ENCODE data around the gene OCA2.

Gene OCA2

DNA sequence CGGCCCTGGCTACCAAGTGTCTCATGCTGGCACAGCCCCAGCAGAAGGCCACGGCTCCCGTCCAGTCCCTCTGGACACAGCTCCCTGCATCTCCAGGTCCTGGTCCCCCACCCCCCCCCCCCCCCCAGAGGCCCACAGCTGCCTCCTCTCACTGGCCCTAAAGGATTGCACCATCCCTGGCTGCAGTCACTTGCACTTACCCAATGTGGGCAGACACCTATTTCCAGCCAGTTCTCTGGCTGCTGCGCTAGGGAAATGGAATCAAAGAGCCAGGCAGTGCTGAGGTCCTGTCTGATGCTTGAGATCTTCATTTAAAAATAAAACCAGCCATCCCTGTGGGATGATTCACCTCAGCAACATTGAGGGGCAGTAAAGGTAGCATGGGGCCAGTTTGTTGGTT, 346.4 kb downstream of the OCA2 start:
- H3K4me3 ChIP-seq (ENCODE audit: low read depth, low read length), result no peak overlapping the region
- DNase-seq (ENCODE audit: low read depth, low spot score), result no peak
- TF ChIP-seq, protein P1, sequence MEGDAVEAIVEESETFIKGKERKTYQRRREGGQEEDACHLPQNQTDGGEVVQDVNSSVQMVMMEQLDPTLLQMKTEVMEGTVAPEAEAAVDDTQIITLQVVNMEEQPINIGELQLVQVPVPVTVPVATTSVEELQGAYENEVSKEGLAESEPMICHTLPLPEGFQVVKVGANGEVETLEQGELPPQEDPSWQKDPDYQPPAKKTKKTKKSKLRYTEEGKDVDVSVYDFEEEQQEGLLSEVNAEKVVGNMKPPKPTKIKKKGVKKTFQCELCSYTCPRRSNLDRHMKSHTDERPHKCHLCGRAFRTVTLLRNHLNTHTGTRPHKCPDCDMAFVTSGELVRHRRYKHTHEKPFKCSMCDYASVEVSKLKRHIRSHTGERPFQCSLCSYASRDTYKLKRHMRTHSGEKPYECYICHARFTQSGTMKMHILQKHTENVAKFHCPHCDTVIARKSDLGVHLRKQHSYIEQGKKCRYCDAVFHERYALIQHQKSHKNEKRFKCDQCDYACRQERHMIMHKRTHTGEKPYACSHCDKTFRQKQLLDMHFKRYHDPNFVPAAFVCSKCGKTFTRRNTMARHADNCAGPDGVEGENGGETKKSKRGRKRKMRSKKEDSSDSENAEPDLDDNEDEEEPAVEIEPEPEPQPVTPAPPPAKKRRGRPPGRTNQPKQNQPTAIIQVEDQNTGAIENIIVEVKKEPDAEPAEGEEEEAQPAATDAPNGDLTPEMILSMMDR (IDR thresholded peaks at IDR 0.05; ENCODE audit: low read depth, low read length), result no peak
- in situ Hi-C loops (cut with HindIII; ENCODE audit: low sequenced_read_pairs), result no loop called here

DNA sequence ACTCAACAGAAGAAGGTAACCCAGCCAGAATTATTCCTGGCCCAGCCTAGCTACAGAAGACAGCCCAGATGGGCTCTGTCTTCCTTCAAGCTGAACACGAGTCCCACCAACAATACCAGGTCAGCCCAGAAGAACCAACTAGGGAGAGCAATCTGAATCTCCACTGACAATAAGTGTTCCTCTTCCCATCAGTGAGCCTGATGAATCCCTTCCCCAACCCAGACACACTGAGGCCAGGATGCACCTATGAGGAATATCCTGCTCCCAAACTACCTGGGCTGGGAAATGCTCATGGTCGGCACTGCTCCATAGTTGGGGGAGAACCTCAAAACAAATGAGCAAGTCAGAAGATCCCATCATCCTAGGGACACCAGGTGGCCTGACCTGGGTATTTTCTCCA, 351.1 kb downstream of the OCA2 start:
- H3K4me3 ChIP-seq (ENCODE audit: low read depth, low read length), result no peak overlapping the region
- DNase-seq (ENCODE audit: low read depth, low spot score), result no peak
- TF ChIP-seq, protein P1 (IDR thresholded peaks at IDR 0.05; ENCODE audit: low read depth, low read length), result no peak
- in situ Hi-C loops (cut with HindIII; ENCODE audit: low sequenced_read_pairs), result no loop called here

DNA sequence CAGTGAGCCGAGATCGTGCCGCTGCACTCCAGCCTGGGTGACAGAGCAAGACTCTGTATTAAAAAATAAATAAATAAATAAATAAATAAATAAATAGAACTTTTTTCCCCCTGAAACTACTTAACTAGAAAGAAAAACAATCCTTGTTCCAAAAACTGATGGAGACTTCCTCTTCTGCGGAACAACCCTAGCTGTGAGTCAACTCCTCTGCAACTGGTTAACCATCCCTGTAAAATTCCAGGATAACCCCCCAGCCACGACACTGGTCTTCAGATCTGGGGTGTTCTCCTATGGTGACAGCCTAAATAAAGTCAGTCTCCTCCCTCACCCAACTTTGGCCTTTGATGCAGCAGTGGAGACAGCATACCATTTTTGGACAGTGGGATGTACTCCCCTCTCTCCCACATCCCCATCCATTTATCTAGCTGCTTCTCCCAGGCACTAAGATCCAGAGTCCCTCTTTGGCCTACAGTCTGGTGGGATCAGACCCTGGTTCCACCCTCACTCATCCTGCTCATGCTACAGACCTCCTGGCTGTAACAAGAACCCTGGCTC, 352.6 kb downstream of the OCA2 start:
- TF ChIP-seq, protein P1 (IDR thresholded peaks at IDR 0.05; ENCODE audit: low read depth, low read length), result no peak
- in situ Hi-C loops (cut with HindIII; ENCODE audit: low sequenced_read_pairs), result no loop called here
- peak; percentile 36 for DNase-seq (ENCODE audit: low read depth, low spot score)
- no peak overlapping the region for H3K4me3 ChIP-seq (ENCODE audit: low read depth, low read length)

DNA sequence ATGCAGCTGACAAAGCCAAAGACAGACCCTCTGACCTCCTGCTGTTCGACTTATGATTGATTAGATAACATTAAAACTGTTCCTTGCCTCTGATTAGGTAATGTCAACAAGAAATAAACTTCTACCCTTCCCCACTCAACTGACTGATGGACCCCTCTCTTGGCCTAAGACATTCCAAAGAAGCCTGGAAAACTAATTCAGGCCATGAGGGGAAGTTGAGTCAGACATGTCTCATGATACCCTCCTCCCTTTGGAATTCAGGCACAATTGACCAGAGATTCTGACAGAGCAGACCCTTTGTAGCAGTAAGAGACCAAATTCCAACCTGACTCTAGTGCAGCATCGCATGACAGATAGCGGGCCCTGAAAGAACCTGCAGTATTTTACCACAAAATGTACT, 354.5 kb downstream of the OCA2 start:
- in situ Hi-C loops (cut with HindIII; ENCODE audit: low sequenced_read_pairs), result no loop called here
- TF ChIP-seq, protein P1 (IDR thresholded peaks at IDR 0.05; ENCODE audit: low read depth, low read length), result no peak
- H3K4me3 ChIP-seq (ENCODE audit: low read depth, low read length), result no peak overlapping the region
- peak; percentile 73 for DNase-seq (ENCODE audit: low read depth, low spot score)

DNA sequence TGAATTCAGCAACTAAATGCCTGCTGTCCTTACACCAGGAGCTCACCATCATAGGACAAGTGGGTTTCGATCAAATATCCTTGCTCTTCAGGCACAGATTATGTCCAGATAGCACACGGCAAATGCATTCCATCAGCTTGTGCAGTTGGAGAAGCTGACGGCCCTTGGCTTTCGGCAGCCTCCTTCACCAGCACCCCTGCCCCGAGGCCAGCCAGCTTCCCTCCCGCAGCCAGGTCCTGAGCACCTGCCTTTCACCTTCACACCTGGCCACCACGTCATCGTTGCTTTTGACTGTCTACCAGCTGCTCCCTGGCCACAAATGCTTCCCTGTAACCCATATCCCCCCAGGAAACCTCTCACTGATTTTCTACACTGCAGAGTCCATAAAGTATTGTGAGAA, 355.5 kb downstream of the OCA2 start:
- in situ Hi-C loops (cut with HindIII; ENCODE audit: low sequenced_read_pairs), result no loop called here
- DNase-seq (ENCODE audit: low read depth, low spot score), result no peak
- TF ChIP-seq, protein P1 (IDR thresholded peaks at IDR 0.05; ENCODE audit: low read depth, low read length), result no peak
- H3K4me3 ChIP-seq (ENCODE audit: low read depth, low read length), result no peak overlapping the region

DNA sequence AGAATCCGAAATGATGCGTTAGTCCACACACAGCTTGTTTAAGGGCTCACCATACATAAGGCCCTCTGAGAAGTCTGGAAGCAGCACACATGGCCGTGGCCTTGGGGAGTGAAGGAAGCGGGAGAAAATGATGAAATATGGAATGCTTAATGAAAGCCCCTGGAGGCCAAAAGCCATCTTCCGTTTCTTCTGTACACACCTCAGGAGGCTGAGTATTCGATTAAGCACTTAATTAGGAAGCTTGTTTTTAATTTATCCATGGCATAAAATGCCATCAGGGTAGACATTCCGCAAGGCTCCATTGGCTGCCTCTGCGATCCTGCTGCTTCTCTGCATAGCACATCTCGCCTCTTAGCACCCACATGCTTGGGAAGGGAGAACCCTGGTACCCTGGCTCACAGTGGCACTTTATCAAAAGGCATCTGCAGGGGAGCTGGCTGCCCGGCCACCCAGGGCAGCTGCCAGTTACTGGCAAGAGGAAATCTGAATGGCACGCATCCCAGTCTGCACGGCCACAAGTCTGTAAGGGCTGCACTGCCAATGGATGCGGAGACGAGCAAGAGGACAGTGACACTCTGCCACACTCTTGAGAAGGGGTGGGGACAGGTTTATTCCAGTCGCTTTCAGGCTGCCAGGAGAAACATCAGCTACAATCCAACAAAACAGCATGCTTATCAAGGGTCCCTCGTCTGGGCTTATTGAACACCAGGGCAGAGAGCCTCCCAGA, 356.2 kb downstream of the OCA2 start:
- no peak for DNase-seq (ENCODE audit: low read depth, low spot score)
- H3K4me3 ChIP-seq (ENCODE audit: low read depth, low read length), result no peak overlapping the region
- TF ChIP-seq, protein P1 (IDR thresholded peaks at IDR 0.05; ENCODE audit: low read depth, low read length), result no peak
- in situ Hi-C loops (cut with HindIII; ENCODE audit: low sequenced_read_pairs), result no loop called here
